ENCODE measurements around the gene JAK3. TPM values are rescaled to one million over a fixed set of nuclear protein-coding genes. Genes with fewer than 3 reads are reported as not detected.
"Not testable (repeated sequence)": the region's sequence is repeated elsewhere in the genome, so short reads cannot be mapped to it uniquely, and the experiment has no call there.

Gene JAK3
- total RNA-seq, 1 donor from 2014 or later = 1.5 TPM

DNA sequence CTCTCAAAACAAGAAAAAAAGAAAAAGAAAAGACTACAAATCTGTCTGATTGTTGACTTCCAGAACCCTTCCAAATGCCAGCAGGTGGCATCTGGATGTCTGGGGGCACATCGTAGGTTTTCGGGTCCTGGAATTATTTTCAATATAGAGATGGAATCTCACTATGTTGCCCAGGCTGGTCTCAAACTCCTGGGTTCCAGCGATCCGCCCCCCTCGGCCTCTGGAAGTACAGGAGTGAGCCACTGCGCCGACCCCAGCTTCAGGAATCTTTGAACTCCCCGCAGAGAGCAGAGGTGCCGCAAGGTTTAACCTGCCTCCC, 53.4 kb downstream of the JAK3 start:
- ATAC-seq (ENCODE audit: poor library complexity) (no peak), DNase-seq (no peak)
- intact Hi-C loops (cut with DNase I) = no loop called here

DNA sequence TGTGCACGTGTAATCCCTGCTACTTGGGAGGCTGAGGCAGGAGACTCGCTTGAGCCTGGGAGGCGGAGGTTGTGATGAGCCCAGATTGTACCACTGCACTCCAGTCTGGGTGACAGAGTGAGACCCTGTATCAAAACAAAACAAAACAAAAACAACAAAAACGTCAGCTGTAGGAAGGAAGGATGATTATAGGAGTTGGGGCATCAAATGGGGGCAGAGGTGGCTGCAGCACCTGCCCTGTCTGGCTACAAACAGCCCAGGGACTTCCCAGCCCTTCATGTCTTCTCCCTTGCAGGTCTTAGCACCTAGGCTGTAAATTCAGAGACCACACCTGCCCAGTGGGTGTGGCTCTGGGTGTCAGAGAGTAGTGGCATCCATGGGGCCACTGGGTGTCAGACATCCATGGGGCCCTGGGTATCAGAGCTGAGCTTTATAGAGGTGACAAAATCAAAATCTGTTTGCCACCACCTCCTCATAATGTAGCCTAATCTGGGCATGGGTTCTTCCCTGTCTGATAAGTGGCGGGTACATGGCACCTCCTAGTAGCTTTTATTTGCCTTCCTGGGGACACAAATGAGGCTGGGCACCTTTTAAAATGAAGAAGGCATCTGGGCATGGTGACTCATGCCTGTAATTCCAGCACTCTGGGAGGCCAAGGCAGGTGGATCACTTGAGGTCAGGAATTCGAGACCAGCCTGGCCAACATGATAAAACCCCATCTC, 57.6 kb downstream of the JAK3 start:
- ATAC-seq (ENCODE audit: poor library complexity) = no peak
- no peak for DNase-seq
- intact Hi-C loops (cut with DNase I) = no loop called here

DNA sequence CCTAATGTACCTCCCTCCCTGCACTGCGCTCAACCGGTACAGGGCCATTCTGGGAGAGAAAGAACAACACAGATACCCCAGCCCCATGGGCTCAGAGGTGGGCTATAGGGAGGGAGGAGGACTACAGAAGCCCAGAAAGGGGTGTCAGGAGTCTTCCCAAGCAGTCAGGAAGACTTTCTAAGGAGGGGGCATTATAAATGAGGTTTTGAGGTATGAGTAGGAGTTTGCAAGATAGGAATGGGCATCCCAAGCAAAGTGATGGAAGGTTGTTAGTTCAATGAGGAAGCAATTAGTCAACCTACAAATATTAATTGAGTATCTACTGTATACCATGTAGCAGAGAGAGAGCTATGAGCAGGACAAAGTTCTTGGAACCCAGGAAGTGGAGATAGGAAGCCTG, 59.1 kb downstream of the JAK3 start:
- ATAC-seq (ENCODE audit: poor library complexity) (no peak), DNase-seq (no peak)
- intact Hi-C loops (cut with DNase I) = loop anchor here (10.0 kb wide), 1 partner anchor 334 kb away; no protein-coding TSS in a partner anchor

DNA sequence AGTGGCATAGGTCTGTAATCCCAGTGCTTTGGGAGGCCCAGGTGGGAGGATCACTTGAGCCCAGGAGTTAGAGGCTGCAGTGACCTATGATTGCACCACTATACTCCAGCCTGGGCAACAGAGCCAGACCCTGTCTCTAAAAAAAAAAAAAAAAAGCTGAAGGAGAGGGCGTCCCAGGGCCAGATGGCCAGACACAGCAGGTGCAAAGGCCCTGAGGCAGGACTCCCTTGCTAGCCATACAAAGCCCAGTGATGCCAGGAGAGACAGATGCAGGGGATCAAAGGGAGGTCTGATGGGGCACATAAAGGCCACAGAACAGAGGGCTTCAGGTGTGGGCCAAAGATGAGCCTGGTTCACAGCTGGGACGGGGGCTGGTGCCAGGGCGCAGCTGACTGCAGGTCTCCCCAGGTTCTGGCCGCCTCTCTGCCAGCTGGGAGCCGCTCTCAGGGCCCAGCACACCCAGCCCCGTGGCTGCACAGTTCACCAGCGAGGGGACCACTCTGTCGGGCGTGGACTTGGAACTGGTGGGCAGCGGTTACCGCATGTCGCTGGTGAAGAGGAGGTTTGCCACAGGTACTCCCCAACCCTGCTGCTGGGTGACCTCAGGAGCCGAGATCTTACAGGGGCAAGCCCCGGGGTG, 60.4 kb downstream of the JAK3 start:
- intact Hi-C loops (cut with DNase I) = loop anchor here (10.0 kb wide), 1 partner anchor 333 kb away; no protein-coding TSS in a partner anchor
- ATAC-seq (ENCODE audit: poor library complexity) (no peak), DNase-seq (no peak)

GRCh38 chr19:17784201-17785008, 63.4 kb downstream of the JAK3 start:
- intact Hi-C loops (cut with DNase I) = loop anchor here (10.0 kb wide), 1 partner anchor 330 kb away; no protein-coding TSS in a partner anchor
- ATAC-seq (ENCODE audit: poor library complexity) (peak; percentile 63), DNase-seq (peak; percentile 74)

- not testable (repeated sequence) for DNase-seq; ATAC-seq (ENCODE audit: poor library complexity)
- intact Hi-C loops (cut with DNase I) = loop anchor here (10.0 kb wide), 1 partner anchor 329 kb away; no protein-coding TSS in a partner anchor
Observed at GRCh38 chr19:17783721-17784120, 64.1 kb downstream of the JAK3 start.

- ATAC-seq (ENCODE audit: poor library complexity) = no peak
- no peak for DNase-seq
- intact Hi-C loops (cut with DNase I) = loop anchor here (10.0 kb wide), 1 partner anchor 326 kb away; no protein-coding TSS in a partner anchor
Observed at GRCh38 chr19:17780781-17781180, 67.0 kb downstream of the JAK3 start.

DNA sequence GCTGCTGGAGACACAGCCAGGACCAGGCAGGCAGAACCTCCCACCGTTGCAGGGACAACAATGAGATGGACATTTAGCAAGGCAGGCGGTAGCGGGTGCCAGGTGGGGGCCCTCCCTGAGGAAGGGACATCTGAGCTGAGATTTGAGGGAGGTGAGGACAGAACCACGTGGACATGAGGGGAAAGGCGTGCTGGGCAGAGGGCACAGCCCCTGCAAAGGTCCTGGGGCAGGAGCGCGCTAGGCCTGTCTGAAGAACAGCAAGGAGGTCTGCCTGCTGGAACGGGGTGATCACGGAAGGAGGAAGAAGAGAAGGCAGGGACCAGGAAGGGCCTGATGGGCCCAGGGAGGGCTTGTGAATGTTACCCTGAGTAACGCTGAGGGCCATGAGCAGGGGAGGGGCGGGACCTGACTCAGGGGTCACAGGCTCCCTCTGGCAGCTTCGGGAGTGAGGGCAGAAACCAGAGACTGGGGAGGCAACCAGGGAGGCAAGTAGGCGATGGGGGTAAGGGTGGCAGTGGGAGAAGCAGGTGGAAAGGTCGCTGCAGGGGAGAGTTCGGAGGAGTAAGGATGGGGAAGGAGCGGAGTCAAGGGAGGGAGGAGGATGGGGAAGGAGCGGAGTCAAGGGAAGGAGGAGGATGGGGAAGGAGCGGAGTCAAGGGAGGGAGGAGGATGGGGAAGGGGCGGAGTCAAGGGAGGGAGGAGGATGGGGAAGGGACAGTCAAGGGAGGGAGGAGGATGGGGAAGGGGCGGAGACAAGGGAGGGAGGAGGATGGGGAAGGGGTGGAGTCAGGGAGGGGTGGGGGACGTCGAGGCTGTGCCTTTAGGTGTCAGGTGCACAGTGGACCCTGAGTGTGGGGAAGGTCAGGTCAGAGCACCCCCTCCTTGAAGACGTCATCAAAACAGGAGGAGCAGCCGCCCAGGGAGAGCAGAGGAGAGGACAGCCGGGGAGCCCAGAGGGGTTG, 68.5 kb downstream of the JAK3 start:
- intact Hi-C loops (cut with DNase I) = no loop called here
- ATAC-seq (ENCODE audit: poor library complexity) (peak; percentile 31), DNase-seq (peak; percentile 55)

DNA sequence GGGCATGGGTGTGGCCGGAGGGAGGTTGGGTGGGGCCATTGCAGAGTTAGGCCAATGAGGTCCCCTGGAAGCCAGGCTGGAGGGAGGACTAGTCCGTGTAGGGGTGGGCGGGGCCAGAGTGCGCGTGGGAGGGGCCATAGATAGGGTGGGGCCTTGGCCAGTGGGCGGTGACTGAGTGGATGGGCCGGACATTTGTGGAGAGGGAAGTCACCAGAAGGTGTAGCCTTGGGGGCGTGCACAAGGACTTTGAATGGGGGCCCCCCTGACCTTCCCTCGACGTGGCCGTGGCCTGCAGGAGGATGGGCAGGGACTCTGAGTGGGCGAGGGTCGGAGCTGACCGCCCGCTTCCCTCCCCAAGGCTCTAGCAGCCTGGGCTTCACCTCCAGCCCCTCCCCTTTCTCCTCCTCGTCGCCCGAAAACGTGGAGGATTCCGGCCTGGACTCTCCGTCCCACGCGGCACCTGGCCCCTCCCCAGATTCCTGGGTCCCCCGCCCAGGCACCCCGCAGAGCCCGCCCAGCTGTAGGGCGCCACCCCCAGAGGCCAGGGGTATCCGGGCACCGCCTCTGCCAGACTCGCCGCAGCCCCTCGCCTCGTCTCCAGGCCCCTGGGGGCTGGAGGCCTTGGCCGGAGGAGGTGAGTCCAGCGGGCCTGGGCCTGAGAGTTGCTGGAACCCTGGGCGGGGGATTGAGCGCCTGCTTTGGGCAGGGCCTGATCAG, 69.4 kb downstream of the JAK3 start:
- ATAC-seq (ENCODE audit: poor library complexity) (peak; percentile 56), DNase-seq (peak; percentile 78)
- intact Hi-C loops (cut with DNase I) = no loop called here

DNA sequence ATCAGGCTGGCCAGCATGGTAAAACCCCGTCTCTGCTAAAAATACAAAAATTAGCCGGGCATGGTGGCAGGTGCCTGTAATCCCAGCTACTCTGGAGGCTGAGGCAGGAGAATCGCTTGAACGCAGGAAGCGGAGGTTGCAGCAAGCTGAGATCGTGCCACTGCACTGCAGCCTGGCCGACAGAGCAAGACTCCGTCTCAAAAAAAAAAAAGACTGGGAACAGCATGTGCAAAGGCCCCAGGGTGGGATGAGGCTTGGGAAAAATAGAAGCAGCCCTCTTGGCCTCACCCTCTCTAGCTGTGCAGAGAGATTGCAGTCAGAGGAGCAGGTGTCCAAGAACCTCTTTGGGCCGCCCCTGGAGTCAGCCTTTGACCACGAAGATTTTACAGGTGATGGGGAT, 69.9 kb downstream of the JAK3 start:
- intact Hi-C loops (cut with DNase I); DNase-seq; ATAC-seq (ENCODE audit: poor library complexity): not testable (repeated sequence)

DNA sequence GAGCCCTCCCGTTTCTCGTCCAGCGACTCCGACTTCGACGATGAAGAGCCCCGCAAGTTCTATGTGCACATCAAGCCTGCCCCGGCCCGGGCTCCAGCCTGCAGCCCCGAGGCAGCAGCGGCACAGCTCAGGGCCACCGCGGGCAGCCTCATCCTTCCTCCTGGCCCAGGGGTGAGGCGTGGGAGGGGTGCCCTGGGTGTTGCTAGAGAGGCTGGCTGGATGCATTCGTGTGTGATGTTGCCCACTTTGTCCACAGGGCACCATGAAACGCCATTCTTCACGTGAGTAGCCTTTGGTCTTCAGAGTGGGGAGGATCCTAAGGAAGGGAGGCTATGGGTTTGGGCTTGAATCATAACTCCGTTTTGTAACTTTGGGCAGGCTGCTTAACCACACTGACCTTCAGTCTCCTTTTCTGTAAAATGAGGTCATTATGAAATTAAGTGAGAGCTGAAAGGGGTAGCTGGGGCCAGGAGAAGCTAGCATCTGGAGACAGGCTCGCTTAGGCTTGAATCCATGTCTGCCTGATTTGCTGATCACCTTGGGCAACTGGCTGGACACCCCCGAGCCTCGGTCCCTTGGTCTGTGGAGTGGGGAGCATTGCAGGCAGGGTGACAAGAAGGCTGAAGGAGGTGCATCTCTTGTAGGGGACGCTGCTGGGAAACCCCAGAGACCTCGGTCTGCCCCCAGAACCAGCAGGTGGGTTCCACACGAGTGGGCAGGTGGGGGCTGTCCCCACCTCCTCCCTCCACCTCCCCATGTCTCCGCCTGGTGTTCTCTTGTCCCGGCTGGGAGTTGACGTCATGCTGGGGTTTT, 71.6 kb downstream of the JAK3 start:
- intact Hi-C loops (cut with DNase I) = no loop called here
- ATAC-seq (ENCODE audit: poor library complexity) = no peak
- no peak for DNase-seq

GRCh38 chr19:17775245-17775927, 72.4 kb downstream of the JAK3 start:
- intact Hi-C loops (cut with DNase I) = no loop called here
- no peak for ATAC-seq (ENCODE audit: poor library complexity)
- no peak for DNase-seq

Other genes with a start within 250 kb of the JAK3 start
- gene UNC13A, start 159.6 kb downstream of the JAK3 start, total RNA-seq = 0.05 TPM
- gene MAP1S, start 128.5 kb downstream of the JAK3 start, total RNA-seq = 25.1 TPM
- 0.75 TPM for gene FCHO1, start 96.5 kb downstream of the JAK3 start, total RNA-seq
- gene B3GNT3, start 52.8 kb downstream of the JAK3 start, total RNA-seq = not detected
- gene INSL3, start 26.5 kb downstream of the JAK3 start, total RNA-seq = not detected
- 723 TPM for gene RPL18A, start 11.9 kb upstream of the JAK3 start, total RNA-seq
- not detected for gene SLC5A5, start 24.0 kb upstream of the JAK3 start, total RNA-seq
- gene CCDC124, start 85.0 kb upstream of the JAK3 start, total RNA-seq = 84.4 TPM
- not detected for gene KCNN1, start 119.1 kb upstream of the JAK3 start, total RNA-seq
- gene ARRDC2, start 160.2 kb upstream of the JAK3 start, total RNA-seq = 19.1 TPM
- gene IL12RB1, start 239.0 kb upstream of the JAK3 start, total RNA-seq = 0.75 TPM
- 4.9 TPM for gene MAST3, start 249.8 kb upstream of the JAK3 start, total RNA-seq